IMR-90 (cell line): Measurements from ENCODE around the gene ZNFX1. TPM values are rescaled to one million over a fixed set of nuclear protein-coding genes. Genes with fewer than 3 reads are reported as not detected.

Source experiments
- ATAC-seq: fragments of 200-7000 bp; cut with Tn5 transposase; 2 replicates; pipeline ENCODE4 v1.9.1; 2020; ENCODE audit warnings: low read depth, mild to moderate bottlenecking, moderate library complexity
- BruUV-seq: library from RNA; stranded (reverse); fragments of 400-500 nt; replicated peaks from 2 replicates; lab custom pipeline; 2021; lab: Mats Ljungman, UMichigan
- CTCF ChIA-PET: fragments of 300-600 bp; formaldehyde crosslinking; extraction: SDS; loops from one replicate; lab custom pipeline; 2021; ENCODE audit warnings: antibody characterized with exemption; lab: Yijun Ruan, JAX
- POLR2A ChIA-PET: fragments of 300-600 bp; sonication (Branson Sonifier 250); formaldehyde crosslinking; loops from one replicate; lab custom pipeline; 2022; ENCODE audit warnings: antibody characterized with exemption; ENCODE audit not compliant: unreplicated experiment; lab: Charles Lee
- DNase-seq: peaks from one replicate; pipeline ENCODE4 v3.0.0; 2013
- H2AFZ ChIP-seq: replicated peaks from 2 replicates; pipeline ENCODE3; 2013; ENCODE audit warnings: low read length, mild to moderate bottlenecking; ENCODE audit not compliant: poor library complexity
- H2AK5ac ChIP-seq: 2 replicates; pipeline ENCODE4 v1.6.1; 2013; ENCODE audit warnings: low read depth, low read length, inconsistent platforms
- H2AK9ac ChIP-seq: replicated peaks from 2 replicates; pipeline ENCODE3; 2013; ENCODE audit warnings: mild to moderate bottlenecking, low read depth, low read length, moderate library complexity; ENCODE audit not compliant: poor library complexity
- H2BK120ac ChIP-seq: 2 replicates; pipeline ENCODE4 v1.6.1; 2013; ENCODE audit warnings: low read depth, low read length, inconsistent platforms
- H2BK15ac ChIP-seq: 3 replicates; pipeline ENCODE4 v1.6.1; 2013; ENCODE audit warnings: low read depth, low read length, inconsistent platforms
- H2BK20ac ChIP-seq: 2 replicates; pipeline ENCODE4 v1.6.1; 2013; ENCODE audit warnings: low read depth, mild to moderate bottlenecking, inconsistent platforms, low read length, moderate library complexity
- H2BK5ac ChIP-seq: 2 replicates; pipeline ENCODE4 v1.6.1; 2013; ENCODE audit warnings: mild to moderate bottlenecking, low read depth, low read length, inconsistent platforms; ENCODE audit not compliant: poor library complexity, severe bottlenecking
- H3K14ac ChIP-seq: replicated peaks from 2 replicates; pipeline ENCODE4 v1.6.1; 2013; ENCODE audit warnings: low read depth, low read length, inconsistent platforms
- H3K18ac ChIP-seq: 2 replicates; pipeline ENCODE4 v1.6.1; 2013; ENCODE audit warnings: low read depth, low read length, control low read depth
- H3K23ac ChIP-seq: 2 replicates; pipeline ENCODE4 v1.6.1; 2013; ENCODE audit warnings: low read depth, low read length, inconsistent platforms
- H3K27ac ChIP-seq: 2 replicates; pipeline ENCODE4 v1.5.1; 2013; ENCODE audit warnings: mild to moderate bottlenecking, control low read depth, low read length; ENCODE audit not compliant: insufficient read depth
- H3K27me3 ChIP-seq: 2 replicates; pipeline ENCODE4 v1.6.1; 2013; ENCODE audit warnings: low read length; ENCODE audit not compliant: control insufficient read depth, insufficient read depth
- H3K36me3 ChIP-seq: 2 replicates; pipeline ENCODE4 v1.6.1; 2013; ENCODE audit warnings: low read length, mixed read lengths; ENCODE audit not compliant: control insufficient read depth, insufficient read depth
- H3K4ac ChIP-seq: 2 replicates; pipeline ENCODE4 v1.6.1; 2013; ENCODE audit warnings: low read depth, low read length, inconsistent platforms
- H3K4me1 ChIP-seq: 2 replicates; pipeline ENCODE4 v1.6.1; 2013; ENCODE audit warnings: low read length, mixed read lengths; ENCODE audit not compliant: control insufficient read depth, insufficient read depth
- H3K4me2 ChIP-seq: 2 replicates; pipeline ENCODE4 v1.6.1; 2013; ENCODE audit warnings: low read depth, mild to moderate bottlenecking, control low read depth, low read length, moderate library complexity
- H3K4me3 ChIP-seq: 2 replicates; pipeline ENCODE4 v1.5.1; 2013; ENCODE audit warnings: low read depth, mild to moderate bottlenecking, control low read depth, low read length, moderate library complexity; ENCODE audit not compliant: insufficient read depth
- H3K56ac ChIP-seq: 2 replicates; pipeline ENCODE4 v1.6.1; 2013; ENCODE audit warnings: low read length, inconsistent platforms; ENCODE audit not compliant: insufficient read depth; ENCODE audit errors: extremely low read depth
- H3K79me1 ChIP-seq, 2 experiments: 2 replicates each; pipeline ENCODE4 v1.6.1; 2013; ENCODE audit warnings: low read length in 2 of 2, inconsistent platforms in 1 of 2, low read depth in 1 of 2
- H3K9ac ChIP-seq: 2 replicates; pipeline ENCODE4 v1.6.1; 2013; ENCODE audit warnings: low read depth, low read length, control low read depth
- H3K9me1 ChIP-seq: 2 replicates; pipeline ENCODE4 v1.6.1; 2013; ENCODE audit warnings: low read length, inconsistent platforms; ENCODE audit not compliant: insufficient read depth
- H3K9me3 ChIP-seq: 2 replicates; pipeline ENCODE4 v1.6.1; 2013; ENCODE audit warnings: low read length; ENCODE audit not compliant: control insufficient read depth, insufficient read depth
- H4K20me1 ChIP-seq: 2 replicates; pipeline ENCODE4 v1.6.1; 2013; ENCODE audit warnings: low read length, inconsistent platforms; ENCODE audit not compliant: insufficient read depth
- H4K5ac ChIP-seq: 2 replicates; pipeline ENCODE4 v1.6.1; 2013; ENCODE audit warnings: mild to moderate bottlenecking, low read depth, low read length, control low read depth
- H4K8ac ChIP-seq, 2 experiments: 2 replicates each; pipeline ENCODE4 v1.6.1; 2013; ENCODE audit warnings: low read depth in 2 of 2, low read length in 2 of 2, control low read depth in 1 of 2, inconsistent platforms in 1 of 2
- H4K91ac ChIP-seq: 2 replicates; pipeline ENCODE4 v1.6.1; 2013; ENCODE audit warnings: low read depth, low read length, inconsistent platforms; ENCODE audit not compliant: insufficient read depth
- BHLHE40 ChIP-seq: fragments of 150-350 bp; IDR thresholded peaks from 2 replicates; pipeline ENCODE4 v1.6.1; 2016; ENCODE audit warnings: mild to moderate bottlenecking, low read depth, low read length
- CEBPB ChIP-seq: IDR thresholded peaks from 2 replicates; pipeline ENCODE4 v1.6.1; 2012; ENCODE audit warnings: low read depth, low read length, improper control_type of control experiment
- CHD1 ChIP-seq: IDR thresholded peaks from 2 replicates; pipeline ENCODE4 v1.6.1; 2012; ENCODE audit warnings: low read depth, low read length, improper control_type of control experiment
- CTCF ChIP-seq: conservative IDR thresholded peaks from 2 replicates; pipeline ENCODE4 v1.5.1; 2012; ENCODE audit warnings: mild to moderate bottlenecking, low read depth, low read length, improper control_type of control experiment
- ELK1 ChIP-seq: fragments of 150-350 bp; IDR thresholded peaks from 2 replicates; pipeline ENCODE4 v1.6.1; 2016; ENCODE audit warnings: low read depth, mild to moderate bottlenecking, low read length, moderate library complexity, borderline replicate concordance
- FOS ChIP-seq: fragments of 150-350 bp; IDR thresholded peaks from 2 replicates; pipeline ENCODE4 v1.6.1; 2016; ENCODE audit warnings: low read depth, low read length
- MAZ ChIP-seq: IDR thresholded peaks from 2 replicates; pipeline ENCODE4 v1.6.1; 2012; ENCODE audit warnings: low read depth, mild to moderate bottlenecking, low read length, improper control_type of control experiment, moderate library complexity, borderline replicate concordance
- MXI1 ChIP-seq: IDR thresholded peaks from 2 replicates; pipeline ENCODE4 v1.6.1; 2012; ENCODE audit warnings: low read depth, mild to moderate bottlenecking, low read length, moderate library complexity, borderline replicate concordance
- POLR2A ChIP-seq: IDR thresholded peaks from 2 replicates; pipeline ENCODE4 v1.6.1; 2012; ENCODE audit warnings: mild to moderate bottlenecking, low read depth, low read length
- RAD21 ChIP-seq: IDR thresholded peaks from 2 replicates; pipeline ENCODE4 v1.6.1; 2012; ENCODE audit warnings: low read length, improper control_type of control experiment
- RCOR1 ChIP-seq: IDR thresholded peaks from 2 replicates; pipeline ENCODE4 v1.6.1; 2012; ENCODE audit warnings: mild to moderate bottlenecking, low read length, improper control_type of control experiment; ENCODE audit not compliant: insufficient replicate concordance
- RFX5 ChIP-seq: IDR thresholded peaks from 2 replicates; pipeline ENCODE4 v1.8.0; 2012; ENCODE audit warnings: low read depth, mild to moderate bottlenecking, low read length, moderate library complexity
- SMC3 ChIP-seq: fragments of 150-350 bp; IDR thresholded peaks from 2 replicates; pipeline ENCODE4 v1.6.1; 2016; ENCODE audit warnings: low read depth, mild to moderate bottlenecking, antibody characterized with exemption, low read length, moderate library complexity
- USF2 ChIP-seq: fragments of 150-350 bp; IDR thresholded peaks from 2 replicates; pipeline ENCODE4 v1.6.1; 2017; ENCODE audit warnings: mild to moderate bottlenecking, antibody characterized with exemption, low read length, low read depth
- WGBS, 2 experiments: methylation state at CpG; one replicate each; pipeline versions ENCODE4 v1.1.5 to v1.1.7; 2013; ENCODE audit warnings: missing lambda C conversion rate in 2 of 2; ENCODE audit not compliant: insufficient read length in 1 of 2; ENCODE audit errors: extremely low coverage in 2 of 2; 5-methylcytosine and 5-hydroxymethylcytosine counted together
- dilution Hi-C: fragments of 300-500 bp; cut with HindIII; formaldehyde crosslinking; loops from one replicate; pipeline ENCODE4 v1.14.3; 2018; ENCODE audit warnings: low sequenced_read_pairs; ENCODE audit not compliant: unreplicated experiment
- in situ Hi-C: fragments of 300-500 bp; cut with MboI; formaldehyde crosslinking; loops from 3 replicates; pipeline ENCODE4 v1.14.3; 2019; ENCODE audit warnings: low sequenced_read_pairs, inconsistent platforms, mixed read lengths
- intact Hi-C: fragments of 100-400 bp; cut with micrococcal nuclease; formaldehyde crosslinking; loops from 2 replicates; pipeline ENCODE4 v1.10.0; 2022
- polyA plus RNA-seq, 3 experiments: library from polyadenylated mRNA; depleted of rRNA; stranded (reverse); fragments of >200 nt; gene quantifications; 2 replicates each; pipeline ENCODE4 v1.2.3, GENCODE V29; 2012; ENCODE audit warnings: low replicate concordance in 1 of 3
- total RNA-seq: library from RNA; depleted of rRNA; stranded (reverse); fragments of >200 nt; gene quantifications from 2 replicates; pipeline ENCODE4 v1.2.3, GENCODE V29; 2012

ZNFX1 gene
- total and polyA plus RNA-seq, 2 of the 4 experiments (the other 2 are of a cell fraction) = 10.9 to 60.9 TPM

GRCh38 chr20:49275636-49276035 is 2.2 kb downstream of the ZNFX1 start:
- Histone ChIP-seq H3K4me3 (no peak overlapping the region), H2AFZ (no peak overlapping the region), H4K91ac (no peak overlapping the region)

More at GRCh38 chr20:49275636-49276035, 2.2 kb downstream of the ZNFX1 start:
- Histone ChIP-seq H2BK5ac (peak overlapping the region; percentile 79), H3K4ac (no peak overlapping the region), H3K18ac (no peak overlapping the region), H3K9me1 (peaks cover 11% of the 10 kb centered on the region), H3K56ac (no peak overlapping the region), H3K9ac (no peak overlapping the region), H3K4me1 (peaks cover 4% of the 10 kb centered on the region; the same call in 1 of the 2 replicates), H3K14ac (no peak overlapping the region), H3K27ac (no peak overlapping the region), H2BK20ac (no peak overlapping the region; the same call in 1 of the 2 replicates), H3K79me1 (peaks cover 25 to 62% of the 10 kb centered on the region in 2 experiments), H2BK15ac (no peak overlapping the region), H3K4me2 (no peak overlapping the region), H4K20me1 (peaks cover 56% of the 10 kb centered on the region), H2AK9ac (no peak overlapping the region), H4K5ac (no peak overlapping the region), H2AK5ac (no peak overlapping the region), H3K9me3 (peaks cover 3% of the 10 kb centered on the region; the same call in 1 of the 2 replicates), H3K36me3 (peaks cover 40% of the 10 kb centered on the region), H2BK120ac (no peak overlapping the region), H4K8ac (no peak overlapping the region), H3K27me3 (no peaks in the 10 kb centered on the region), H3K23ac (peak overlapping the region; percentile 17; the same call in 1 of the 2 replicates)
- in situ Hi-C loops = no loop called here
- intact Hi-C loops = loop anchor here (1.0 kb wide), 1 partner anchor 7 kb away; no protein-coding TSS in a partner anchor
- TF ChIP-seq MXI1 = no peak
- no peak for TF ChIP-seq MAZ
- TF ChIP-seq CHD1 = no peak
- no peak for TF ChIP-seq USF2
- no peak for TF ChIP-seq RAD21
- TF ChIP-seq POLR2A = no peak
- TF ChIP-seq BHLHE40 = no peak
- no peak for TF ChIP-seq SMC3
- no peak for TF ChIP-seq CEBPB
- no peak for TF ChIP-seq CTCF
- TF ChIP-seq RFX5 = no peak
- no peak for TF ChIP-seq RCOR1
- no peak for TF ChIP-seq ELK1
- TF ChIP-seq FOS = no peak
- no TSS peak for BruUV-seq
- ChIA-PET CTCF (no interaction called here), POLR2A (no interaction called here)
- no CpG with 5 or more reads among the region's 2 CpGs for WGBS, 2 experiments
- ATAC-seq (no peak), DNase-seq (no peak)
- dilution Hi-C loops = no loop called here
